Retina (tissue), 1 donor: ENCODE measurements around the gene FOXS1.
A peak's percentile ranks its signal among the peaks of the same experiment; 100 is the strongest.
"Not testable (repeated sequence)": the region's sequence is repeated elsewhere in the genome, so short reads cannot be mapped to it uniquely, and the experiment has no call there.

ENCODE experiments used
- DNase-seq: peaks from one replicate; pipeline ENCODE4 v3.0.0-alpha.2; 2016

FOXS1 gene

DNA sequence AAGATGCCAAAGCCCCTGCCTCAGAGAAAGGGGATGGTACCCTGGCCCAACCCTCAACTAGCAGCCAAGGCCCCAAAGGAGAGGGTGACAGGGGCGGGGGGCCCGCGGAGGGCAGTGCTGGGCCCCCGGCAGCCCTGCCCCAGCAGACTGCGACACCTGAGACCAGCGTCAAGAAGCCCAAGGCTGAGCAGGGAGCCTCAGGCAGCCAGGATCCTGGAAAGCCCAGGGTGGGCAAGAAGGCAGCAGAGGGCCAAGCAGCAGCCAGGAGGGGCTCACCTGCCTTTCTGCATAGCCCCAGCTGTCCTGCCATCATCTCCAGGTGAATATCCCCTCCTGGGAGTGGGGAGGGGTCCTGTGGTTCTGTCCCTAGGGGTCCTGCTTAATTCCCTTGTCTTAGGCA, 25.2 kb downstream of the FOXS1 start:
- DNase-seq, result no peak

DNA sequence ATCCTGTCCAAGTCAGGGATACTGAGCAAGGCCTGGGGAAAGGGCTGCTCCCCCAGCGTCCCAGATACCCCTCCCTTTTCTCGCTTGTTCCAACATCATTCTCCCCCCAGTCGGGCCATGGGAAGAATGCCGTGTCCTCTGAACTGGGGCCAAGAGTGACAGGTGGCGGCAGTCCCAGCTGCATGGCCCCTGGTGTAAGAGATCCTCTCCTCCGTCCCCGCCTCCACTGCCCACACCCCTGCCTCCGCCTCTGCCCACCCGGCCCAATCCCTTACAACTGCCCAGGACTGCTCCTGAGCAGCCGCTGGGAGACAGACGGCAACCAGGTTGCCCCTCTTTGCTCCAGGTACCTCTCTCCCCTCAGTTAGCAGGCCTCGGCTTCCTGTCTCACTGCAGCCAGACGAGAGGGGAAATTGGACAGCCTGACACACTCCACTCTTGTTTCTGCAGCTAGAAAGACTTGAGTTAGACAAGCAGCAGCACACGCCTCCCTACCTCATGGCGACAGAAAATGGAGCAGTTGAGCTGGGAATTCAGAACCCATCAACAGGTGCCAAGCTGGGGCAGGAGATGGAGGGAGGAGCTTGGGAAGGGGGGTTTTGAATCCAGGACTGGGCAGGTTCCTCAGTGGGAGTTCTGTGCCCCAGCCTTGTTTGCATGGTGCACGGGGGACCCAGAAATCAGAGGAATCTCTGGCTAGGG, 26.2 kb downstream of the FOXS1 start, which contains the start of gene MYLK2:
MYLK2 (plus strand) TSS at position 274 of the 702 bp plus-strand sequence; CDS start at position 499, 225 bp downstream.
- DNase-seq, result no peak

DNA sequence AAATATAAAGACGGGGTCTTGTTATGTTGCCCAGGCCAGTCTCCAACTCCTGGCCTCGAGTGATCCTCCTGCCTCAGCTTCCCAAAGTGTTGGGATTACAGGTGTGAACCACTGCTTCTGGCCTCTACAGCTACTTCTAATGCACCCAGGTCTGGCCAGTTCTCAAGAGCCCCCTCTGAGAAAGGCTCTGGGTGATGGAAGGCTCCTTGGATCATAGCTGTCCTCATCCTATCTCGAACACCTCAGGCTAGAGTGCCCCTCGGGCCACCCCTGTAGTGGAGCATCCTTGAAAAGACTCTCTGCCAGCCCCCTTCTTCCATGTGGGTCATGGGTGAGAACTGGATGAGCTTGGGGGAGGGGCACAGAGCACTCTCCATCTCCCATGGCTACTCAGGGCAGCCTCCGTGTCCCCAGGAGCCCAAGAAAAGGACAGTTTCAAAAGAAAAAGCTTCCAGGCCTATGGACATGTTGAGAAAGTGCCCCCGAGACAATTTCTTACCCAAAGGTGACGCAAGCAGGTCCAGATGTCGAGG, 27.0 kb downstream of the FOXS1 start:
- DNase-seq, result no peak

DNA sequence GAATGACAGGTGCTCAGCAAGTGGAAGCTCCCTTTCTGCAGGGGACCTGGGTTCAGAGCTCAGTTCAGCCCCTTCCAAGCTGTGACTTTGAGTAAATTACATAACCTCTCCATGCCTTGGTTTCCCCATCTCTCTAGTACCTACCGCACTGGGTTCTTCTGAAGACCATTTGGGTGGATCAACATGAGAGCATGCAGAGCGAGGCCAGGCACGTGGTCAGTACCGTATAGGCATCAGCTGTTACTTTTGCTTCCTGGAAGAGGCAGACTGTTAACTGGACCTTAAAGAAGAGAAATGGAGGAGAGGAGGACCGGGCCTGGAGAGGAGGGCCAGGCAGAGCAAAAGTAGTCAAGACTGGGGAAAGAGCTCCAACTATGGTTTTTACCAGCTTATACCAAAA, 27.9 kb downstream of the FOXS1 start:
- DNase-seq, result no peak

DNA sequence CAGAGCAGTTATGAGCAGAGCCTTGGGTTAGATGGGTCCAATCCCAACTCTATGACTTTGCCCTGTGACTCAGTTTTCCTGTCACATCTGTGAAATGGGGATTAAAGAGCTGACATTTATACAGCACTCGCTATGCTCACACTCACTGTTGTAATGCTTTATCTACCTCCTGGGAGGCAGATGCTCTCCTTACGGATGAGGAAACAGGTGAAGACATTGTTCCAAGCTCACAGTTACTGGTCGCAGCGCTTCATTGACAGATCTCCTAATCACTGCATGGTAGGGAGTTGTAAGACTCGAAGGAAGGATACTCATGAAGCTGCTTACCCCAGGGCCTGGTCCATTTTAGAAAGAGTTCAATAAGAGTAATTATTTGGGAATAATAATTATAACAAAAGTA, 29.2 kb downstream of the FOXS1 start:
- DNase-seq, result no peak

DNA sequence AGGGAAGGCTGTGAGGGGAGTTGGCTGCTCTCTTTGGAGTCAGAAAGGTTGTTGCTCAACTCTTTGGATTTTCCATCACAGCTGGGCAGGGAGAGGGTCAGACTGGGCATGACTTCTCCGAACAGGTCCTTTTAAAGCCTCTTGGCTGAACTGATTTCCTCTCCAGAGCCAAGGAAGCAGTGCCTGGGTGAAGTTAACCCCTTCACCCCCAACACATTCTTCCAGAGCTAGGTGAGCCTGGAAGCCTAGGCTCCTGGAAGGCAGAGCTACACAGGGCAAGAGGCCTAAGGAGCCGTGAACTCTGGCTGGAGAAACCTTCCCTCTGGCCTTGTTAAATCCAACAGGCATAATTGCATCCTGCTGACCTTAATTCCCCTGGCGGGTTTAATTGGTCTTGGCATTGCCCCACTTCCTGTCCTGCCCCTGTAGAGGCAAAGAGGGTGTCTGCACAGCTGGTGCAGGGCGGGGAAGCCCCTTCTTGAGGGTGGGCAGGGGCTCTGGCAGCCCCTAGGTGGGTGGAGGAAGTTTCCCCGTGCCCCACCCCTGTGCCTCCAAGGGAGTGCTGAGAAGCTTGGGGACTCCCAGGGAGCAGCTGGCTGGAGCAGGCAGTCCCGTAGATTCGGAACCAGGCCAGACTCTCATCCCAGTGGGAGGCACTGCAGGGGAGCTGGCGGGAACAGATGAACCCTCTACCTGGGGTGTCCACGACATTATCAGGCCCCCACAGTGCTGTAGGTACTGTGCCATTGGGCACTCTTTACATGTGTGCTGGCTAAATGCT, 29.8 kb downstream of the FOXS1 start:
- DNase-seq, result peak; percentile 49

DNA sequence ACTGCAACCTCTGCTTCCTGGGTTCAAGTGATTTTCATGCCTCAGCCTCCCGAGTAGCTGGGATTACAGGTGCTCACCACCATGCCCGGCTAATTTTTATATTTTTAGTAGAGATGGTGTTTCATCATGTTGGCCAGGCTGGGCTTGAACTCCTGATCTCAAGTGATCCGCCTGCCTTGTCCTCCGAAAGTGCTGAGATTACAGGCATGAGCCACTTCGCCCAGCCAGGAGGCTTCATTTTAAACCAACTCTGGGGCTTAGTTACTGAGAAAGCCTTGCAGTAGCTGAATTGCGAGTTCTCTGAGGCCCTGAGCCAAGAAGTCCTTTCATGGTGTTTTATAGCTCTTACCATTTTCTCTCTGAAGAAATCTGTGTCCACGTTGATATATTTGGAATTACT, 31.3 kb downstream of the FOXS1 start:
- DNase-seq, result not testable (repeated sequence)

DNA sequence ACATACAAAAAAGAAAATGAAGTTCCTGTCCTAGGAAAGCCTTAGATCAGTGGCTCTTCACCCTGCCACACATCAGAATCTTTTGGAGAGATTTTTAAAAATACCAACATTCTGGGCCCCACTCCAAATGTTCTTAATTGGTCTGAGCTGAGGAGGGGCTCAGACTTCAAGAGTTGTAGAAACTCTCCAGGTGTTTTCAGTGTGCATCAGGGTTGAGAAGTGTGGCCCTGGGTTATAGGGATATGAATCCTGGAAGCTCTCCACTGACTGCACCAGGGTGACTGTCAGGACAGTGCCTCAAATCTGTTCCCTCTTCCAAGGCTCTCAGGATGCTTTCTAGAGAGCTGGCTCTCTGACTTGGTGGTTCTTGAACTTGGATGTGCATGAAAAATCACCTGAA, 31.8 kb downstream of the FOXS1 start:
- DNase-seq, result no peak

DNA sequence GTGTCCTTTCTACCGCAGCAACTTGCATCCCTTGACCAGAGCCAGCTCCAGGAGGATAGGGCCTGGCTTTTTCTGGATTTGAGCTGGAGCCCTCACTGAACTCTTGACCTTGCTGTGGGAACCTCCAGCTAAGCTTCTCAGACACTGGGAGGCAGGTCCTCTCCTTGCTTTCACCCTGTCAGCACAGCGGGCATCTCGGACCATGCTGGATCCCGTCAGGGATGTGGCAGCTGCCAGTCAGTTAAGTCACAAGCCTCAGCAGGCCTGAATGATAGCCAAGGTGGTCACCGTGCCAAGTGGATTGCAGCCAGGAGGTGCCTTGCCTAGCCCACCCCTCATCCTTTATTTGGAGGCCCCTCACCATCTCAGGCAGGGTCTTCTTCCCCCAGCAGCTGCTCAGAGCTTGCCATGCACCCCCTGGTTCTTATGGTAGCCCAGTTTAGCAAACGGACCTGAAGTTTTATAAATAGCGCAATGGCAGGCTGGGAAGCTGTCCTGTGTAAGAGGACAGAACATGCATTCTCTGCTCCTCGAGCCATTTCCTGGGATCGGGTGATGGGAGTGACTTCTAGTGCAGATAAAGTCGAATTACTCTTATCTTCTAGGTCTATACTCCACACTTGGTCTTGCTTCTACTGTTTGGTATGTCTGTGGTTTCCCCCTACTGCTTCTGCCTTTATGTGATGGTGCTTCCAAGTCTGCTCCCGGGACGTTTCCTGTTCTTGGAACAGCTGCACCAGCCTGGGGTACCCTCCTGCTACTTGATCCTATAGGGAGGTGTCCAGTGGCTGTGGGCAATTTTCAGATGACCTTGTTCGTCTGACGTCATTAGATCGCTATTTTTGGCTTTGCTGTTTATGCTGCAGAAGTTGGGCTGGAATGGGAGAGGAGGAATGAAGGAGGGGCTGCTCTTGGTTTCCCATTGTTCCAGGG, 33.3 kb downstream of the FOXS1 start:
- DNase-seq, result no peak

DNA sequence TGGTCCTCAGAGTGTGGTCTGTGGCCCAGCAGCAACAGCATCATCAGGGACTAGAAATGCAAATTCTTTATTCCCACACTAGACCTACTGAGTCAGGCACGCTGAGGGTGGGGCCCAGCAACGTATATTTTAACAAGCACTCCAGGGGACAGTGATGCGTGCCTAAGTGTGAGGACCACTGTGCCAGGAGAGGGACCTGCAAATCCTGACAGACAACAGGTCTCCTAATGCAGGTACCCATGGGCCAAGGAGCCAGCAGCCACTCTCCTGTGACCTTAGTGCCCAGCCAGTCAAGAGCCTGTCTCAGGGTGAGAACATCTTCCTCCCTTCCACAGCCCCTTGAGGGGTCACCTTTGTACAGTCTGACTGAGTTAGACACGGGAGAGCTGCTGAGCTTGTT, 34.2 kb downstream of the FOXS1 start:
- DNase-seq, result no peak

DNA sequence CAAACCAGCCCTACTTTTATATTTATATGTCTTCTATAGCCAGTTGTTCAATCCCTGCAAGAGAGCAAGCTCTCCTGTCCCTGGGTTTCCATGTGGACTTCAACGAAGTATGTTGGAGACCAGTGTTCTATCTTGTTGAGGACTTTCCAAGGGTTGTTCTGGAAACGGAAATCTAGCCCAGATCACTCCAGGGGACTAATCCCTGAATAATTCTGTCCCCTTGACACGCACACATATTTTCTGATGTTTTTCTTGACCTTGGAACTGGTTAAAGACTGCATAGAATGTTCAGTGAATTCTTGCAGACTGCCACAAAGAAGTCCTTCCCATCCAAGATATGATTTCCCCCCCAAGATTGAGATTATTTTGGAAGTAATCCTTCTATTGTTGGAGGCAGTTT, 35.7 kb downstream of the FOXS1 start:
- no peak for DNase-seq

DNA sequence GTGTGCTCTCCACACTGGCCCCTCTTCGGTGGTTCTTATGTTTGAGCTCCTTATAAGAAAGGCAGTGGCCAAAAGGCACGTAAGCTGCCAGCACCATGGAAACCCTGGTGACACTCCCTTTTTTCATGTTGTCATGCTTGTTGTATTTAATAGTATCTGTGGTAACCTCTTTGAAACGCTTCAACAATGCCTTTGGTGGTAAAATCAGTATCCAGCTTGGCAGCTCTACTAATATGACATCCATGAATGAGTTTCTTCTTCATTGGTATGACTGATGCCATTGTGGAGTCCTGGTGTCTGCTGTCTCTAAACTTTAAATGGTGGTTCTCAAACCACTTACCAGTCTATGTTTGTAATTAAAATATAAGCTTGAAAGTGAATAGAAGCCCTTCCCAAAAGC, 36.9 kb downstream of the FOXS1 start:
- no peak for DNase-seq

DNA sequence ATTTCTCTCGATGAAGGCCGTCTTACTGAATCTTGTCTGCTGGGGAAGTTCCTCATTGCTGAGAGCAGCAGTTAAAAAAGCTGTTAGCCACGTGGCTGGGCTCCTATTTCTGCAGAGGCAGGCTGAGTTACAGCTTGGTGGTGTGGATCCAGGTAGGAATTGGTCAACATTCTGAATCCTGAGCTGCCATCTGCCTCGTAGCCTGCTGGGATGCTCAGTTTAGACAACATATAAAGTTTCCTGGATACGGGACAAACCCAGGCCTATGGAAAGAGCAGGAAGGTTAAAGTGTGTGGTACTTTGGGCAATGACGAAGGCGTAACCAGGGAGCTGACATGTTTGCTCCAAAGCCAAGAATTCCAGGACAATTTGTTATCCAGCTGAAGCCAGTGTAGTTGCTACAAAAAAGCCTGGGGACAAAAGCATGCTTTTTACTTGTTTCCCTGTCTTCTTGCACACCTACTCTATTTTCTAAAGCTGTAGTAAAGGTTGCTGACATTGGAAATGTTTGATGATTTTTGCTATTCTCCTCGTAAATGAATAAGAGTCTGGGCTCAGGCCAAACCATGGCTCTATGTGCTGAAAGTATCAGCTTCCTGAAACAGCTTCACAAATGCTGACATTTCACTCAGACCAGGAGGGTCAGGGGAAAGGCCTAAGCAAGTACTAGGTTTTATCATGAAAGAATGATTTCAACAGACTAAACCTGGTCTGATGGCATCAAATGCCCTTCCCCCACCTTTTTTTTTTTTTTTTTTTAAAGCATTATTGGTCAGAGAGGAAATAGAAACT, 38.6 kb downstream of the FOXS1 start:
- no peak for DNase-seq

DNA sequence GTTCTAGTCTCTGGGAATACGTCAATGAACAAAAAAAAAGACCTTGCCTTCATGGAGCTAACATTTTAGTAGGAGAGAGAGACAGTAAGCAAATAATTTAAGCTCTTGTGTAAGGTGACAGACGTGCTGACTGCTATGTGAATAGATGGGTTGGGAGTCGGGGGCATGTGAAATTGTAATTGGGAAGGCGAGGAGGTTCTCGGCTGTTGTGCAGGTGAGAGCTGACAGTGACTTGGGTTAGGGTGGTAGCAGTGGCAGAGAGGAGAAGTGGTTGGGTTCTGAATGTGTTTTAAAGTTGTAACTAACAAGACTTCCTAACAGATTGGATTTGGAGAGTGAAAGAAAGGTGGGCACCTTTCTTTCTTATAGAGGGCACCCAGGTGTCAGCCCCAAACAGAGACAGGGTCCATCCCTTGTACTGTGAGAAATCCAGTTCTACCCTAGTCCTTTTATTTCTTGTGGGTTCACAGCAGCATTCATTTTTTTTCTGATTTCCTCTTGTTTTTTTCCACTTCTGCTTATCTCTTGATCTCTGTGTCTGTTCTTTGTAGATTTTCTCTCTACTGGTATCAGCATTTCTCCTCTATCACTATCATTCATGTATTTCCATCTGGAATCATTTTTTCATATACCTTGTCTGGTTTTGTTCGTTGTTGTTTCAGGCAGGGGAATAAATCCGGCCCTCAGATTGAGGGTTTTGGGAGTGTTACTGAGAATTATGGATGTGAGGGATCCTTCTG, 41.7 kb downstream of the FOXS1 start:
- no peak for DNase-seq

DNA sequence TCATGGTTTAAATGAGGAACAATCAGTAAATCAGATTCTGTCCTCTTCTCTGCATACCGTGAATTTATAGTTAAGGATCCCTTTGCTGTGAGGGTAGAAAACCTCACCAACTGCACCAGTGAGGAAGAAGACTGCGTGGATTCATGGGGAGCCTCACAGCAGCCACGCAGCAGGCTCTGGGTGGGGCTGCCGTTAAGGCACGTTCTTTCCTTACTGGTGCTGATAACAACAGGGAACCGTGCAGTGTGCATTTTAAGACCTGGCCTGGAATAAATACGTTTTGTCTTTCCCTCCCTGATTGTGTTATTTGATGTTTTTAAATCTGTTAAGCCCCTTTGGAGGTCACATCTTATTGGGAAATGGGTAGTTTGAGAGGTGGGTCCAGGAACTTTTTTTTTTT, 43.9 kb downstream of the FOXS1 start:
- DNase-seq, result no peak

DNA sequence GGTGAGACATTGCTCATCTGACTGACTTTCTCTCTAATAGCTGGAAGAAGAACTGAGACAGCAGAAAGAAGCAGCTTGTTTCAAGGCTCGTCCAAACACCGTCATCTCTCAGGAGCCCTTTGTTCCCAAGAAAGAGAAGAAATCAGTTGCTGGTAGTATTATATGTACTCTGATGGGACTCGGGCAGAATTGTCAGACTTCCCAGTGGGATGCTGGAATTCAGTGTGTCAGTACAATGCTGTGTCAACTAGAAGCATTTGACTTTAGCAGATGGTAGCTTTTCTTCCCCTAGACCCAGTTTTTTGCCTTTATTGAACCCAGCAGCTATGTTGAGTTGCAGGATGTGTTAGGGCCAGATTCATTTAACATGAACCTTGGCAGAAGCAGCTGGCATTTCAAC, 48.0 kb downstream of the FOXS1 start:
- DNase-seq, result no peak
